IMR-90 (cell line): ENCODE measurements around the gene MALRD1. TPM values are rescaled to one million over a fixed set of nuclear protein-coding genes. Genes with fewer than 3 reads are reported as not detected.

Source experiments
- ATAC-seq: fragments of 200-7000 bp; cut with Tn5 transposase; 2 replicates; pipeline ENCODE4 v1.9.1; 2020; ENCODE audit warnings: low read depth, mild to moderate bottlenecking, moderate library complexity
- BruUV-seq: library from RNA; stranded (reverse); fragments of 400-500 nt; replicated peaks from 2 replicates; lab custom pipeline; 2021; lab: Mats Ljungman, UMichigan
- CTCF ChIA-PET: fragments of 300-600 bp; formaldehyde crosslinking; extraction: SDS; loops from one replicate; lab custom pipeline; 2021; ENCODE audit warnings: antibody characterized with exemption; lab: Yijun Ruan, JAX
- POLR2A ChIA-PET: fragments of 300-600 bp; sonication (Branson Sonifier 250); formaldehyde crosslinking; loops from one replicate; lab custom pipeline; 2022; ENCODE audit warnings: antibody characterized with exemption; ENCODE audit not compliant: unreplicated experiment; lab: Charles Lee
- DNase-seq: peaks from one replicate; pipeline ENCODE4 v3.0.0; 2013
- H2AFZ ChIP-seq: replicated peaks from 2 replicates; pipeline ENCODE3; 2013; ENCODE audit warnings: low read length, mild to moderate bottlenecking; ENCODE audit not compliant: poor library complexity
- H2AK5ac ChIP-seq: 2 replicates; pipeline ENCODE4 v1.6.1; 2013; ENCODE audit warnings: low read depth, low read length, inconsistent platforms
- H2AK9ac ChIP-seq: replicated peaks from 2 replicates; pipeline ENCODE3; 2013; ENCODE audit warnings: mild to moderate bottlenecking, low read depth, low read length, moderate library complexity; ENCODE audit not compliant: poor library complexity
- H2BK120ac ChIP-seq: 2 replicates; pipeline ENCODE4 v1.6.1; 2013; ENCODE audit warnings: low read depth, low read length, inconsistent platforms
- H2BK15ac ChIP-seq: 3 replicates; pipeline ENCODE4 v1.6.1; 2013; ENCODE audit warnings: low read depth, low read length, inconsistent platforms
- H2BK20ac ChIP-seq: 2 replicates; pipeline ENCODE4 v1.6.1; 2013; ENCODE audit warnings: low read depth, mild to moderate bottlenecking, inconsistent platforms, low read length, moderate library complexity
- H2BK5ac ChIP-seq: 2 replicates; pipeline ENCODE4 v1.6.1; 2013; ENCODE audit warnings: mild to moderate bottlenecking, low read depth, low read length, inconsistent platforms; ENCODE audit not compliant: poor library complexity, severe bottlenecking
- H3K14ac ChIP-seq: replicated peaks from 2 replicates; pipeline ENCODE4 v1.6.1; 2013; ENCODE audit warnings: low read depth, low read length, inconsistent platforms
- H3K18ac ChIP-seq: 2 replicates; pipeline ENCODE4 v1.6.1; 2013; ENCODE audit warnings: low read depth, low read length, control low read depth
- H3K23ac ChIP-seq: 2 replicates; pipeline ENCODE4 v1.6.1; 2013; ENCODE audit warnings: low read depth, low read length, inconsistent platforms
- H3K27ac ChIP-seq: 2 replicates; pipeline ENCODE4 v1.5.1; 2013; ENCODE audit warnings: mild to moderate bottlenecking, control low read depth, low read length; ENCODE audit not compliant: insufficient read depth
- H3K27me3 ChIP-seq: 2 replicates; pipeline ENCODE4 v1.6.1; 2013; ENCODE audit warnings: low read length; ENCODE audit not compliant: control insufficient read depth, insufficient read depth
- H3K36me3 ChIP-seq: 2 replicates; pipeline ENCODE4 v1.6.1; 2013; ENCODE audit warnings: low read length, mixed read lengths; ENCODE audit not compliant: control insufficient read depth, insufficient read depth
- H3K4ac ChIP-seq: 2 replicates; pipeline ENCODE4 v1.6.1; 2013; ENCODE audit warnings: low read depth, low read length, inconsistent platforms
- H3K4me1 ChIP-seq: 2 replicates; pipeline ENCODE4 v1.6.1; 2013; ENCODE audit warnings: low read length, mixed read lengths; ENCODE audit not compliant: control insufficient read depth, insufficient read depth
- H3K4me2 ChIP-seq: 2 replicates; pipeline ENCODE4 v1.6.1; 2013; ENCODE audit warnings: low read depth, mild to moderate bottlenecking, control low read depth, low read length, moderate library complexity
- H3K4me3 ChIP-seq: 2 replicates; pipeline ENCODE4 v1.5.1; 2013; ENCODE audit warnings: low read depth, mild to moderate bottlenecking, control low read depth, low read length, moderate library complexity; ENCODE audit not compliant: insufficient read depth
- H3K56ac ChIP-seq: 2 replicates; pipeline ENCODE4 v1.6.1; 2013; ENCODE audit warnings: low read length, inconsistent platforms; ENCODE audit not compliant: insufficient read depth; ENCODE audit errors: extremely low read depth
- H3K79me1 ChIP-seq, 2 experiments: 2 replicates each; pipeline ENCODE4 v1.6.1; 2013; ENCODE audit warnings: low read length in 2 of 2, inconsistent platforms in 1 of 2, low read depth in 1 of 2
- H3K9ac ChIP-seq: 2 replicates; pipeline ENCODE4 v1.6.1; 2013; ENCODE audit warnings: low read depth, low read length, control low read depth
- H3K9me1 ChIP-seq: 2 replicates; pipeline ENCODE4 v1.6.1; 2013; ENCODE audit warnings: low read length, inconsistent platforms; ENCODE audit not compliant: insufficient read depth
- H3K9me3 ChIP-seq: 2 replicates; pipeline ENCODE4 v1.6.1; 2013; ENCODE audit warnings: low read length; ENCODE audit not compliant: control insufficient read depth, insufficient read depth
- H4K20me1 ChIP-seq: 2 replicates; pipeline ENCODE4 v1.6.1; 2013; ENCODE audit warnings: low read length, inconsistent platforms; ENCODE audit not compliant: insufficient read depth
- H4K5ac ChIP-seq: 2 replicates; pipeline ENCODE4 v1.6.1; 2013; ENCODE audit warnings: mild to moderate bottlenecking, low read depth, low read length, control low read depth
- H4K8ac ChIP-seq, 2 experiments: 2 replicates each; pipeline ENCODE4 v1.6.1; 2013; ENCODE audit warnings: low read depth in 2 of 2, low read length in 2 of 2, control low read depth in 1 of 2, inconsistent platforms in 1 of 2
- H4K91ac ChIP-seq: 2 replicates; pipeline ENCODE4 v1.6.1; 2013; ENCODE audit warnings: low read depth, low read length, inconsistent platforms; ENCODE audit not compliant: insufficient read depth
- BHLHE40 ChIP-seq: fragments of 150-350 bp; IDR thresholded peaks from 2 replicates; pipeline ENCODE4 v1.6.1; 2016; ENCODE audit warnings: mild to moderate bottlenecking, low read depth, low read length
- CEBPB ChIP-seq: IDR thresholded peaks from 2 replicates; pipeline ENCODE4 v1.6.1; 2012; ENCODE audit warnings: low read depth, low read length, improper control_type of control experiment
- ELK1 ChIP-seq: fragments of 150-350 bp; IDR thresholded peaks from 2 replicates; pipeline ENCODE4 v1.6.1; 2016; ENCODE audit warnings: low read depth, mild to moderate bottlenecking, low read length, moderate library complexity, borderline replicate concordance
- MAZ ChIP-seq: IDR thresholded peaks from 2 replicates; pipeline ENCODE4 v1.6.1; 2012; ENCODE audit warnings: low read depth, mild to moderate bottlenecking, low read length, improper control_type of control experiment, moderate library complexity, borderline replicate concordance
- RAD21 ChIP-seq: IDR thresholded peaks from 2 replicates; pipeline ENCODE4 v1.6.1; 2012; ENCODE audit warnings: low read length, improper control_type of control experiment
- RCOR1 ChIP-seq: IDR thresholded peaks from 2 replicates; pipeline ENCODE4 v1.6.1; 2012; ENCODE audit warnings: mild to moderate bottlenecking, low read length, improper control_type of control experiment; ENCODE audit not compliant: insufficient replicate concordance
- RFX5 ChIP-seq: IDR thresholded peaks from 2 replicates; pipeline ENCODE4 v1.8.0; 2012; ENCODE audit warnings: low read depth, mild to moderate bottlenecking, low read length, moderate library complexity
- SMC3 ChIP-seq: fragments of 150-350 bp; IDR thresholded peaks from 2 replicates; pipeline ENCODE4 v1.6.1; 2016; ENCODE audit warnings: low read depth, mild to moderate bottlenecking, antibody characterized with exemption, low read length, moderate library complexity
- dilution Hi-C: fragments of 300-500 bp; cut with HindIII; formaldehyde crosslinking; loops from one replicate; pipeline ENCODE4 v1.14.3; 2018; ENCODE audit warnings: low sequenced_read_pairs; ENCODE audit not compliant: unreplicated experiment
- in situ Hi-C: fragments of 300-500 bp; cut with MboI; formaldehyde crosslinking; loops from 3 replicates; pipeline ENCODE4 v1.14.3; 2019; ENCODE audit warnings: low sequenced_read_pairs, inconsistent platforms, mixed read lengths
- intact Hi-C: fragments of 100-400 bp; cut with micrococcal nuclease; formaldehyde crosslinking; loops from 2 replicates; pipeline ENCODE4 v1.10.0; 2022
- polyA plus RNA-seq, 3 experiments: library from polyadenylated mRNA; depleted of rRNA; stranded (reverse); fragments of >200 nt; gene quantifications; 2 replicates each; pipeline ENCODE4 v1.2.3, GENCODE V29; 2012; ENCODE audit warnings: low replicate concordance in 1 of 3
- total RNA-seq: library from RNA; depleted of rRNA; stranded (reverse); fragments of >200 nt; gene quantifications from 2 replicates; pipeline ENCODE4 v1.2.3, GENCODE V29; 2012
- TF ChIP-seq, protein P1 (sequence below): fragments of 150-350 bp; IDR thresholded peaks from 2 replicates; pipeline ENCODE4 v1.6.1; 2017; ENCODE audit warnings: mild to moderate bottlenecking, antibody characterized with exemption, low read length, low read depth
- TF ChIP-seq, protein P2 (sequence below): conservative IDR thresholded peaks from 2 replicates; pipeline ENCODE4 v1.5.1; 2012; ENCODE audit warnings: mild to moderate bottlenecking, low read depth, low read length, improper control_type of control experiment

Gene MALRD1
- total and polyA plus RNA-seq, 2 of the 4 experiments (the other 2 are of a cell fraction): 0.34 to 1.1 TPM

DNA sequence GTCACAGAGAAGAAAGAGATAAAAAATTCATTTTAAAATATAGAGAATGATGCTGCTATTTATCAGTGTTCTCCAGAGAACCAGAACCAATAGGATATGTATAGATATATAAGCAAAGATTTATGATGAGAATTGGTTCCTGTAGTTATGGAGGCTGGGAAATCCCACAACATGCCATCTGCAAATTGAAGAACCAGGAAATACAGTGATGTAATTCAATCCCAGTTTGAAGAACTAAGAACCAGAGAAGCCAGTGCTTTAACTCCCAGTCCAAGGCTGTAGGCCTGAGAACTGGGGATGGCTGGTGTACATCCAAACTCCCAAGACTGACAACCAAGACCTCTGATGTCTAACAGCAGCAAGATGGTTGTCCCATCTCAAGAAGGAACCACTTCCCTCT is 574.7 kb downstream of the MALRD1 start:
- in situ Hi-C loops: no loop called here
- Histone ChIP-seq H4K20me1 (no peaks in the 10 kb centered on the region), H3K4ac (no peak overlapping the region), H4K91ac (no peak overlapping the region), H3K27ac (no peak overlapping the region), H2BK15ac (no peak overlapping the region), H2BK5ac (no peak overlapping the region), H3K23ac (no peak overlapping the region), H3K9ac (no peak overlapping the region), H3K36me3 (no peaks in the 10 kb centered on the region), H2AK5ac (no peak overlapping the region), H3K9me1 (no peaks in the 10 kb centered on the region), H3K4me3 (no peak overlapping the region), H2BK120ac (no peak overlapping the region), H3K4me1 (no peaks in the 10 kb centered on the region), H3K79me1 (no peaks in the 10 kb centered on the region), H3K14ac (no peak overlapping the region), H3K9me3 (no peaks in the 10 kb centered on the region), H4K8ac (no peak overlapping the region), H4K5ac (no peak overlapping the region), H2AK9ac (no peak overlapping the region), H3K27me3 (no peaks in the 10 kb centered on the region), H3K56ac (no peak overlapping the region), H2AFZ (no peak overlapping the region), H3K18ac (no peak overlapping the region; the same call in 1 of the 2 replicates), H2BK20ac (no peak overlapping the region), H3K4me2 (no peak overlapping the region)
- ChIA-PET CTCF (no interaction called here), POLR2A (no interaction called here)
- no peak for ATAC-seq
- intact Hi-C loops: loop anchor here (10.0 kb wide), 1 partner anchor 1231 kb away; no protein-coding TSS in a partner anchor
- dilution Hi-C loops: no loop called here
- BruUV-seq: no TSS peak
- DNase-seq: no peak
- TF ChIP-seq RCOR1 (no peak), MAZ (no peak), SMC3 (no peak), BHLHE40 (no peak), RAD21 (no peak), CEBPB (no peak), ELK1 (no peak), RFX5 (no peak)
- TF ChIP-seq, protein P1, sequence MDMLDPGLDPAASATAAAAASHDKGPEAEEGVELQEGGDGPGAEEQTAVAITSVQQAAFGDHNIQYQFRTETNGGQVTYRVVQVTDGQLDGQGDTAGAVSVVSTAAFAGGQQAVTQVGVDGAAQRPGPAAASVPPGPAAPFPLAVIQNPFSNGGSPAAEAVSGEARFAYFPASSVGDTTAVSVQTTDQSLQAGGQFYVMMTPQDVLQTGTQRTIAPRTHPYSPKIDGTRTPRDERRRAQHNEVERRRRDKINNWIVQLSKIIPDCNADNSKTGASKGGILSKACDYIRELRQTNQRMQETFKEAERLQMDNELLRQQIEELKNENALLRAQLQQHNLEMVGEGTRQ: no peak
- TF ChIP-seq, protein P2, sequence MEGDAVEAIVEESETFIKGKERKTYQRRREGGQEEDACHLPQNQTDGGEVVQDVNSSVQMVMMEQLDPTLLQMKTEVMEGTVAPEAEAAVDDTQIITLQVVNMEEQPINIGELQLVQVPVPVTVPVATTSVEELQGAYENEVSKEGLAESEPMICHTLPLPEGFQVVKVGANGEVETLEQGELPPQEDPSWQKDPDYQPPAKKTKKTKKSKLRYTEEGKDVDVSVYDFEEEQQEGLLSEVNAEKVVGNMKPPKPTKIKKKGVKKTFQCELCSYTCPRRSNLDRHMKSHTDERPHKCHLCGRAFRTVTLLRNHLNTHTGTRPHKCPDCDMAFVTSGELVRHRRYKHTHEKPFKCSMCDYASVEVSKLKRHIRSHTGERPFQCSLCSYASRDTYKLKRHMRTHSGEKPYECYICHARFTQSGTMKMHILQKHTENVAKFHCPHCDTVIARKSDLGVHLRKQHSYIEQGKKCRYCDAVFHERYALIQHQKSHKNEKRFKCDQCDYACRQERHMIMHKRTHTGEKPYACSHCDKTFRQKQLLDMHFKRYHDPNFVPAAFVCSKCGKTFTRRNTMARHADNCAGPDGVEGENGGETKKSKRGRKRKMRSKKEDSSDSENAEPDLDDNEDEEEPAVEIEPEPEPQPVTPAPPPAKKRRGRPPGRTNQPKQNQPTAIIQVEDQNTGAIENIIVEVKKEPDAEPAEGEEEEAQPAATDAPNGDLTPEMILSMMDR: no peak
